ENCODE data around the gene OR9I1.

Gene OR9I1

DNA sequence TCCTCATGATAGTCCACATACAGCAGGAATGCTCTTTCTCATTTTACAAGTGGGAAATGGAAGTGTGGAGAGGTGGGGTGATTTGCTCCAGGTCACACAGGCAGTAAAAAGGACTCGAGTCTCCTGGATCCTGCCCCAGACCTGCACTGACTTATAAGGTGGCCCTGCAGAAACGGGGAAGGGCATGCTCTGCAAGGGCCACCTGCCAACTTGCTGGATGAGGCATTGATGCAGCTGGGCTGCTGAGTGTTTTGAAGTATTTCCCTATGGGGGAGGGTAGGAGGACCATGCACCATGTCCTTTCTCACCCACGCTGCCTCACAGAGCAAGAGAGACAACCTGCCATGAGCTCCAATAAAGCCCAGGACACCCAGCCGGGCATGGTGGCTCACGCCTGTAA lies 57.6 kb downstream of the OR9I1 start:
- Histone ChIP-seq H3K9me3 (no peaks in the 10 kb centered on the region), H3K36me3 (no peaks in the 10 kb centered on the region), H3K4me3 (ENCODE audit: low read depth in 1 of 2, low read length in 1 of 2) (no peak overlapping the region), H3K27ac (no peak overlapping the region), H3K4me1 (ENCODE audit: control insufficient read depth in 1 of 2, insufficient read depth in 1 of 2, low read depth in 1 of 2, low read length in 1 of 2) (no peaks in the 10 kb centered on the region), H3K27me3 (no peaks in the 10 kb centered on the region)
- TF ChIP-seq CTCF (IDR thresholded peaks at IDR 0.05) = no peak

Data from neutrophil (primary cell).